GM23248 (cell line): Measurements from ENCODE around the gene CEBPZOS.

Experiments used
- EZH2 ChIP-seq: fragments of 200-600 bp; sonication (generic); IDR thresholded peaks from 2 replicates; pipeline ENCODE4 v1.6.1; 2018; ENCODE audit warnings: antibody characterized with exemption, mild to moderate bottlenecking; ENCODE audit not compliant: insufficient read depth, poor library complexity, severe bottlenecking
- EZH2phosphoT487 ChIP-seq: fragments of 200-600 bp; sonication (generic); IDR thresholded peaks from 2 replicates; pipeline ENCODE4 v1.6.1; 2018; ENCODE audit warnings: antibody characterized with exemption, moderate library complexity, mild to moderate bottlenecking, low read depth; ENCODE audit not compliant: insufficient read depth

DNA sequence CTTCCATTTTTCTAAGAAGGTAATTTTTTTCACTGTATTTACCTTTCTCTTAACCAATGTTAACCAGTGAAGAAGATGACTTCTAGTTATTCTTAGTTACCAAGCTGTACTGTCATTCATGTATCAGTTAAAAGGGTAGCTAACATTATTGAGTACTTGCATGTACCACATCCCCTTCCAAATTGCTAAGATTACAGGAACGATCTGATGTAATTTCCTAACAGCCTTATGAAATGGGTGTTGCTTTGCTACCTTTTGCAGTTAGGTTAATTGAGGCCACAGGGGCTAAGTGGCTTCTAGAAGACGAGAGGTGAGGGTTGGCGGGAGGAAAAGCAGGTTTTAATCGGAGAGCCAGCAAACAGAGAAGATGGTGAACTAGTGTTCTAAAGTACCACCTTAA is 6.0 kb upstream of the CEBPZOS start:
- TF ChIP-seq EZH2 (no peak), EZH2phosphoT487 (no peak)
